Ovary (tissue), 9 donors: ENCODE measurements around the gene URI1. TPM values are rescaled to one million over a fixed set of nuclear protein-coding genes. Genes with fewer than 3 reads are reported as not detected.
"Not testable (repeated sequence)": the region's sequence is repeated elsewhere in the genome, so short reads cannot be mapped to it uniquely, and the experiment has no call there.

Source experiments
- DNase-seq, 5 donors: peaks; one replicate each; pipeline ENCODE4 v3.0.0-alpha.2; 2019 to 2020
- H3K27ac ChIP-seq, 2 donors: fragments of 200-600 bp; one replicate each; pipeline versions ENCODE4 v1.5.1 to v1.8.0; 2019 to 2022
- H3K27me3 ChIP-seq: fragments of 200-600 bp; one replicate; pipeline ENCODE4 v1.8.0; 2022
- H3K36me3 ChIP-seq: fragments of 200-600 bp; sonication (generic); one replicate; pipeline ENCODE4 v1.5.1; 2019
- H3K4me1 ChIP-seq: one replicate; pipeline ENCODE4 v1.8.1; 2013; ENCODE audit warnings: mild to moderate bottlenecking, moderate library complexity; ENCODE audit not compliant: insufficient read depth
- H3K4me3 ChIP-seq: fragments of 200-600 bp; sonication (generic); one replicate; pipeline ENCODE4 v1.5.1; 2017
- H3K9me3 ChIP-seq, 2 donors: fragments of 200-600 bp in 1 of 2; sonication (generic) in 1 of 2; one replicate each; pipeline versions ENCODE4 v1.5.1 to v1.8.1; 2013 to 2019; ENCODE audit warnings: mild to moderate bottlenecking in 1 of 2, moderate library complexity in 1 of 2
- EP300 ChIP-seq: sonication (generic); formaldehyde crosslinking; IDR thresholded peaks from one replicate; pipeline ENCODE4 v1.6.1; 2017; ENCODE audit warnings: antibody characterized with exemption
- POLR2A ChIP-seq: fragments of 450-650 bp; IDR thresholded peaks from one replicate; pipeline ENCODE4 v1.6.1; 2017; ENCODE audit warnings: antibody characterized with exemption, mild to moderate bottlenecking, moderate library complexity
- WGBS, 3 donors: extraction: QIAGEN DNeasy Blood & Tissue Kit in 1 of 3; methylation state at CpG; one replicate each; pipeline versions ENCODE4 v1.1.5 to v1.1.7; 2013 to 2017; 5-methylcytosine and 5-hydroxymethylcytosine counted together
- intact Hi-C, 4 donors: fragments of 100-400 bp; cut with DNase I; formaldehyde crosslinking; loops; one replicate each; pipeline versions ENCODE4 v1.11.0 to v1.15.1; 2022 to 2023
- polyA plus RNA-seq, 2 donors: library from polyadenylated mRNA; stranded (reverse); fragments of 200-250 nt in 1 of 2; fragments of 350-450 nt in 1 of 2; fragmentation: Illumina TruSeq in 1 of 2; extraction: RNeasy Lipid Tissue Mini Kit (QIAGEN cat#74804) in 1 of 2; gene quantifications; one replicate each; pipeline ENCODE4 v1.2.3, GENCODE V29; 2013 to 2014
- total RNA-seq, 7 donors: library from RNA; depleted of rRNA in 2 of 7; stranded (reverse); fragments of >200 nt in 2 of 7; fragmentation: NEBNext Ultra II Directional in 3 of 7; extraction: Animal tissue kit (Norgen Biotek cat#: 25700) in 3 of 7; gene quantifications; one replicate each; pipeline versions ENCODE4 v1.1.0 to v1.2.4, GENCODE V29; 2016 to 2023
- TF ChIP-seq, protein P1 (sequence below), 3 donors: fragments of 450-650 bp in 2 of 3; fragments of 200-600 bp in 1 of 3; IDR thresholded peaks; one replicate each; pipeline versions ENCODE4 v1.5.1 to v1.8.0; 2016 to 2022; ENCODE audit warnings: antibody characterized with exemption in 3 of 3, mild to moderate bottlenecking in 1 of 3
- donor health status: DM: no; HTN: no; CAD: no; lungs with moderate emphysema.
- donor health status: DM: no; HTN: no; CAD: no.
- donor health status: Bipolar disorder and iron deficiency.
- donor health status: DM: yes; HTN: yes; CAD: no.
- donor health status: DM: no; HTN: no; CAD: no.
- donor health status: DM: yes; HTN: yes; CAD: no.

URI1 gene
- total and polyA plus RNA-seq, 9 donors = 39.8 to 90.0 (median 66.9) TPM

DNA sequence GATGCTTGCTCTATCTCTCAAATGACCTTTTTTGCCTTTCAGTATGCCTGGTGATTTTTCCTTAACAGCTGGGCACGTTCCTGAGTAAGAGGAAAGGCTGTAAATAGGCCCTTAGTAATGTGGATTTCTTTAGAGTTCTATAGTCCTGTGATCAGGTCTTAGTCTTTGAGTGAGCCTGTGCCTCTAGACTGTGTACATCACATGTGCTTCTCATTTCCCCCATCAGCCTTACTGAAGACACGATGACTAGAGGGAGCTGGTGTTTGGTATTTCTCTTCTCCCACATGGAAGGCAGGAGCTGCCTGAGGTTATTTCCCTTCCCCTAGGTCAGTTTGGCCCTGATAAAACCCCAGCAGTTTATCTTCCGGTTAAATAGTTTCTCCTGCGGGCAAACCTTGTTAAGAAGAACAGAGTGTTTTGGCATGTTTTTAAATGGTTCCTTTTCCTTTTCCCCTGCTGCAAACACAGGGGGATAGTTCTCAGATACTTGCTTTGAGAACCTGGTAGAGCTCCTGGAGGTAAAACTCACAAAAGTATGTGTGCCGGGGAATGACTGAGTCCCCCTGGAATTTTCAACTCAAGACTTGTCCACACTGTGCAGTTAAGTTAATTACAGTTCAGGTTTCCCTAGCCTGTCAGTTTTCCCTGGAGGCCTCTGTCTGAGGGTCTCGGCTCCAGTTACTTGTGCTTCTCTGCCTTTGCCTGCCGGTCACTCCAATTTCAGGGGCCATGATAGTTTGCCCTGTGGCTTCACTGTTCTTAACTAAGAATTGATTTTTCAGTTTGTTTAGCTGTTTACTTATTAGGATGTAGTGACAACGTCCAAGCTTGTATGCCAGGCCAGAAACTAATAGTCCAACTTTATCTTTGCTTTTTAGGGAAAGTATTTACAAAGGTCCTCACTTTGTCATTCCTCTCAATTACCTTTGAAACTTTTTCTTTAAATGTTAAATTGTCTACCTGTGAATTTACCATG, 94.4 kb downstream of the URI1 start:
- TF ChIP-seq POLR2A = no peak
- TF ChIP-seq, protein P1, sequence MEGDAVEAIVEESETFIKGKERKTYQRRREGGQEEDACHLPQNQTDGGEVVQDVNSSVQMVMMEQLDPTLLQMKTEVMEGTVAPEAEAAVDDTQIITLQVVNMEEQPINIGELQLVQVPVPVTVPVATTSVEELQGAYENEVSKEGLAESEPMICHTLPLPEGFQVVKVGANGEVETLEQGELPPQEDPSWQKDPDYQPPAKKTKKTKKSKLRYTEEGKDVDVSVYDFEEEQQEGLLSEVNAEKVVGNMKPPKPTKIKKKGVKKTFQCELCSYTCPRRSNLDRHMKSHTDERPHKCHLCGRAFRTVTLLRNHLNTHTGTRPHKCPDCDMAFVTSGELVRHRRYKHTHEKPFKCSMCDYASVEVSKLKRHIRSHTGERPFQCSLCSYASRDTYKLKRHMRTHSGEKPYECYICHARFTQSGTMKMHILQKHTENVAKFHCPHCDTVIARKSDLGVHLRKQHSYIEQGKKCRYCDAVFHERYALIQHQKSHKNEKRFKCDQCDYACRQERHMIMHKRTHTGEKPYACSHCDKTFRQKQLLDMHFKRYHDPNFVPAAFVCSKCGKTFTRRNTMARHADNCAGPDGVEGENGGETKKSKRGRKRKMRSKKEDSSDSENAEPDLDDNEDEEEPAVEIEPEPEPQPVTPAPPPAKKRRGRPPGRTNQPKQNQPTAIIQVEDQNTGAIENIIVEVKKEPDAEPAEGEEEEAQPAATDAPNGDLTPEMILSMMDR (IDR thresholded peaks at IDR 0.05) = no peak
- TF ChIP-seq EP300 = no peak
- Histone ChIP-seq H3K4me3 (no peak overlapping the region), H3K4me1 (no peaks in the 10 kb centered on the region), H3K27ac (no peak overlapping the region), H3K36me3 (no peaks in the 10 kb centered on the region), H3K9me3 (no peaks in the 10 kb centered on the region), H3K27me3 (no peaks in the 10 kb centered on the region)
- 67 to 71% (median 69%) methylated on average over 8 of the region's 8 CpGs for WGBS, 3 donors
- intact Hi-C loops = no loop called here
- no peak for DNase-seq

DNA sequence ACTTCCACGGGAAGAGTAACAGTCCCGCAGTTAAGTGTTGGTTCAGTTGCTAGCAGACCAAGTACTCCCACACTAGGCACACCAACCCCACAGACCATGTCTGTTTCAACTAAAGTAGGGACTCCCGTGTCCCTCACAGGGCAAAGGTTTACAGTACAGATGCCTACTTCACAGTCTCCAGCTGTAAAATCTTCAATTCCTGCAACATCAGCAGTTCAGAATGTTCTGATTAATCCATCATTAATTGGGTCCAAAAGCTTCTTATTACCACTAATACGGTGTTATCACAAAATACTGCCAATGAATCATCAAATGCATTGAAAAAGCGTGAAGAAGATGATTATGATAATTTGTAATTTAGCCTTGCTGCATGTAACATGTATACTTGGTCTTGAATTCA, 95.8 kb downstream of the URI1 start:
- no peak for DNase-seq
- no peaks in the 10 kb centered on the region for H3K4me1 ChIP-seq
- H3K27me3 ChIP-seq = no peaks in the 10 kb centered on the region
- no peaks in the 10 kb centered on the region for H3K36me3 ChIP-seq
- intact Hi-C loops = no loop called here
- H3K4me3 ChIP-seq = no peak overlapping the region
- 94 to 98% (median 97%) methylated on average over 5 of the region's 5 CpGs for WGBS, 3 donors
- H3K9me3 ChIP-seq = no peaks in the 10 kb centered on the region
- TF ChIP-seq POLR2A = no peak
- TF ChIP-seq, protein P1 (IDR thresholded peaks at IDR 0.05) = no peak
- TF ChIP-seq EP300 = no peak
- H3K27ac ChIP-seq = no peak overlapping the region

DNA sequence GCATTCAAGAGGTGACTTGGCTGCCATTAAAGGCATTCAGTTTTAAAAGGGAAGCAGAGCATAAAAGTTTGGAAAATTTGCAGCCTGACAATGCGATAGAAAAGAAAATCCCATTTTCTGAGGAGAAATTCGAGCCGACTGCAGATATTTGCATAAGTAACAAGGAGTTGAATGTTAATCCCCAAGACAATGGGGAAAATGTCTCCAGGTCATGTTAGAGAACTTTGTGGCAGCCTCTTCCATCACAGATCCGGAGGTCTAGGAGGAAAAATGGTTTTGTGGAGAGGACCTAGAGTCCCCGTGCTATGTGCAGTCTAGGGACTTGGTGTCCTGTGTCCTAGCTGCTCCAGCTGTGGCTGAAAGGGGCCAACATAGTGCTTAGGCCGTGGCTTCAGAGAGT, 99.9 kb downstream of the URI1 start:
- H3K27me3 ChIP-seq, H3K36me3 ChIP-seq, H3K4me1 ChIP-seq, DNase-seq, intact Hi-C loops, H3K9me3 ChIP-seq, H3K27ac ChIP-seq, H3K4me3 ChIP-seq: not testable (repeated sequence)
- WGBS, 3 donors = 94 to 98% (median 94%) methylated on average over 6 of the region's 6 CpGs

DNA sequence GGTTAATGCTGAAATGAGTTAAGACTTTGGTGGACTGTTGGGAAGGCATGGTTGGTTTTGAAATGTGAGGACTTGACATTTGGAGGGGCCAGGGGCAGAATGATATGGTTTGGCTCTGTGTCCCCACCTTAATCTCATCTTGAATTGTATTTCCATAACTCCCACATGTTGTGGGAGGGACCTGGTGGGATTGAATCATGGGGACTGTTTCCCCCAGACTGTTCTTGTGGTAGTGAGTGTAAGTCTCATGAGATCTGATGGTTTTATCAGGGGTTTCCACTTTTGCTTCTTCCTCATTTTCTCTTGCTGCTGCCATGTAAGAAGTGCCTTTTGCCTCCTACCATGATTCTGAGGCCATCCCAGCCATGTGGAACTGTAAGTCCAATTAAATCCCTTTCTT, 101.0 kb downstream of the URI1 start:
- H3K9me3 ChIP-seq, DNase-seq, H3K4me3 ChIP-seq, H3K4me1 ChIP-seq, intact Hi-C loops, H3K36me3 ChIP-seq, H3K27ac ChIP-seq, H3K27me3 ChIP-seq: not testable (repeated sequence)

DNA sequence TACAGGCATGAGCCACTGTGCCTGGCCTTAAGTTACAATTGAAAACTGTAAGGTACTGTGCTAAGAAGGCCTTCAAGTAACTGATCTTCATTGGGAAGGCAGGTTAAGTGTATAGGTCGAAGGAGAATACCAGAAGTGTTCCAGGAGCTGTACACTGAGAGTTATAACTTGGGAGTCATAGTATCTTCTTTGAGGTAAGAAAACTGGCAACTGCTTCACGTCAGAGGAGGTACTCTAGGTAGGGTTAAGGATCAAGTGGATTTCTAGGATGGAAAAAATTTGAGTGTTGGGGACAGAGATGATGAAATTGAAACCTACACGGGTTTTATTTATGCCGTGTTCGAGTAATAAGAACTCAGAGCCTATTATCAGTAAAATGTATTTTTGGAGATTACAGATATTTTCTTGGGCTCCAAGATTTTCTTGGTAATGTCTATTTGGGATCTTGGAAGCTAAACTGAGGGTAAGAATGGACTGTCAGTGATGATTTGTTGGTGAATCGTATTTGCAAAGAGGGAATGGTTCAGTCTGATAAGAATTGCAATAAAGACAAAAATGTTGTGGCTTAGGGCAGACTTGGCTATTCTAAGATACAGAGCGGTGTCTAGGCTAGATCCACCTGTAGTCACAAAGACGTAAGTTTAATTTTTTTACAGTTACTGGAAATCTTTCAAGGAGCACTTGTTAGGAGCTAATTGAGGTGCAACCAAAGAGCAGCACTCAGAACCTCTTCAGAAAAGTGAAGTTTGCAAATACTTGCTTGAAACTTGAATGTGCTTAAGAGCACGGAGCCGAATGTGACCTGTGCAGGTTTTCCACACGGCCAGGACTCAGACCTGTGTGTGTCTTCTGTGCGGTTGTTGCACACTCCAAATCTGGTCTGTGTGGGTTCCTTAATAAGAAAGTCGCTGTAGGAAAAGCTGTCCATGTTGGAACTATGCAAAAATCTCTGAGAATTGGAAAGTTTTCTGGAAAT, 102.5 kb downstream of the URI1 start:
- Histone ChIP-seq H3K9me3 (no peaks in the 10 kb centered on the region), H3K36me3 (no peaks in the 10 kb centered on the region), H3K4me3 (no peak overlapping the region), H3K4me1 (no peaks in the 10 kb centered on the region), H3K27ac (no peak overlapping the region), H3K27me3 (no peaks in the 10 kb centered on the region)
- intact Hi-C loops = no loop called here
- DNase-seq = no peak
- 91 to 93% (median 93%) methylated on average over 13 of the region's 13 CpGs for WGBS, 3 donors
- no peak for TF ChIP-seq EP300
- TF ChIP-seq, protein P1 (IDR thresholded peaks at IDR 0.05) = no peak
- no peak for TF ChIP-seq POLR2A
